Epithelial cell of esophagus (primary cell): ENCODE data around the gene NUPR1.

Experiments
- DNase-seq: peaks from one replicate; pipeline ENCODE4 v3.0.0; 2010; ENCODE audit warnings: low read depth
- H3K4me3 ChIP-seq: 2 replicates; pipeline ENCODE4 v1.5.1; 2011; ENCODE audit warnings: mild to moderate bottlenecking, low read length, control low read depth
- CTCF ChIP-seq: IDR thresholded peaks from 2 replicates; pipeline ENCODE4 v1.5.1; 2011; ENCODE audit warnings: low read depth, mild to moderate bottlenecking, low read length, control low read depth, inconsistent platforms; ENCODE audit not compliant: insufficient read depth; ENCODE audit errors: missing control alignments

NUPR1 gene

GRCh38 chr16:28526201-28527099, 12.3 kb downstream of the NUPR1 start:
- no peak overlapping the region for H3K4me3 ChIP-seq
- no peak for DNase-seq
- TF ChIP-seq CTCF, result no peak

- no peak for TF ChIP-seq CTCF
- H3K4me3 ChIP-seq, result no peak overlapping the region
- no peak for DNase-seq
Measured at GRCh38 chr16:28524681-28525171, 14.0 kb downstream of the NUPR1 start.

- no peak for DNase-seq
- no peak for TF ChIP-seq CTCF
Measured at GRCh38 chr16:28522792-28523191, 16.0 kb downstream of the NUPR1 start.

GRCh38 chr16:28521436-28521835, 17.3 kb downstream of the NUPR1 start:
- TF ChIP-seq CTCF, result no peak
- DNase-seq, result no peak

More at GRCh38 chr16:28522792-28523191, 16.0 kb downstream of the NUPR1 start:
- H3K4me3 ChIP-seq, result no peak overlapping the region

GRCh38 chr16:28520672-28521071, 18.1 kb downstream of the NUPR1 start:
- no peak for TF ChIP-seq CTCF
- H3K4me3 ChIP-seq, result no peak overlapping the region
- DNase-seq, result no peak

More at GRCh38 chr16:28521436-28521835, 17.3 kb downstream of the NUPR1 start:
- no peak overlapping the region for H3K4me3 ChIP-seq

GRCh38 chr16:28514246-28514645, 24.5 kb downstream of the NUPR1 start:
- no peak for TF ChIP-seq CTCF
- no peak for DNase-seq

More at GRCh38 chr16:28514246-28514645, 24.5 kb downstream of the NUPR1 start:
- no peak overlapping the region for H3K4me3 ChIP-seq
